ENCODE measurements around the gene USH2A.

Gene USH2A

GRCh38 chr1:215860833-215861232 lies 562.4 kb downstream of the USH2A start:
- no peak for DNase-seq
- H3K36me3 ChIP-seq = no peaks in the 10 kb centered on the region
- no peak overlapping the region for H3K4me3 ChIP-seq (ENCODE audit: low read depth, low read length)
- no peak overlapping the region for H3K27ac ChIP-seq
- H3K9me3 ChIP-seq (ENCODE audit: severe bottlenecking) = no peaks in the 10 kb centered on the region
- TF ChIP-seq, protein P1, sequence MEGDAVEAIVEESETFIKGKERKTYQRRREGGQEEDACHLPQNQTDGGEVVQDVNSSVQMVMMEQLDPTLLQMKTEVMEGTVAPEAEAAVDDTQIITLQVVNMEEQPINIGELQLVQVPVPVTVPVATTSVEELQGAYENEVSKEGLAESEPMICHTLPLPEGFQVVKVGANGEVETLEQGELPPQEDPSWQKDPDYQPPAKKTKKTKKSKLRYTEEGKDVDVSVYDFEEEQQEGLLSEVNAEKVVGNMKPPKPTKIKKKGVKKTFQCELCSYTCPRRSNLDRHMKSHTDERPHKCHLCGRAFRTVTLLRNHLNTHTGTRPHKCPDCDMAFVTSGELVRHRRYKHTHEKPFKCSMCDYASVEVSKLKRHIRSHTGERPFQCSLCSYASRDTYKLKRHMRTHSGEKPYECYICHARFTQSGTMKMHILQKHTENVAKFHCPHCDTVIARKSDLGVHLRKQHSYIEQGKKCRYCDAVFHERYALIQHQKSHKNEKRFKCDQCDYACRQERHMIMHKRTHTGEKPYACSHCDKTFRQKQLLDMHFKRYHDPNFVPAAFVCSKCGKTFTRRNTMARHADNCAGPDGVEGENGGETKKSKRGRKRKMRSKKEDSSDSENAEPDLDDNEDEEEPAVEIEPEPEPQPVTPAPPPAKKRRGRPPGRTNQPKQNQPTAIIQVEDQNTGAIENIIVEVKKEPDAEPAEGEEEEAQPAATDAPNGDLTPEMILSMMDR (IDR thresholded peaks at IDR 0.05; ENCODE audit: low read depth, low read length) = no peak
- H3K27me3 ChIP-seq (ENCODE audit: insufficient read depth, low read depth, severe bottlenecking) = no peaks in the 10 kb centered on the region

DNA sequence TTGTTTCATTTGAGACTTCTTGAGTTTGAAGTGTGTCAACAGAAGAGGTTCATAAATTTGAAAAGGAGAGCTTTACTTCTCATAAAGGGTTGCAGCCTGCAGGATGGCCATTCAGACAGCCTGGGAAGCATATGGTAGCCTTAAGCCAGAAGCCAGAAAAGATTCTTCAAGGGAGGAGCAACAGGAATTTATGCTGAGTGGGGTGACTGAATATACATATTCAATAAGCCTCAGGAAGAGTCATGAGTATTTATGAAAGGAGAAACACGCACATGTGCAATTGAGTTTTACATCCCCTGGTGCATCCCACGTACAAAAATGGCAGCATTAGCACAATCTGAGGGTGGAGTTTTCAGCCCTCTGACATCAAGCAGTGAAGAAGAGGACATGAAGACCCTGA lies 565.9 kb downstream of the USH2A start:
- DNase-seq = no peak
- peaks cover 1% of the 10 kb centered on the region for H3K9me3 ChIP-seq (ENCODE audit: severe bottlenecking)
- TF ChIP-seq, protein P1 (IDR thresholded peaks at IDR 0.05; ENCODE audit: low read depth, low read length) = no peak
- H3K36me3 ChIP-seq = no peaks in the 10 kb centered on the region
- H3K4me3 ChIP-seq (ENCODE audit: low read depth, low read length) = no peak overlapping the region
- H3K27ac ChIP-seq = no peak overlapping the region
- H3K27me3 ChIP-seq (ENCODE audit: insufficient read depth, low read depth, severe bottlenecking) = no peaks in the 10 kb centered on the region

DNA sequence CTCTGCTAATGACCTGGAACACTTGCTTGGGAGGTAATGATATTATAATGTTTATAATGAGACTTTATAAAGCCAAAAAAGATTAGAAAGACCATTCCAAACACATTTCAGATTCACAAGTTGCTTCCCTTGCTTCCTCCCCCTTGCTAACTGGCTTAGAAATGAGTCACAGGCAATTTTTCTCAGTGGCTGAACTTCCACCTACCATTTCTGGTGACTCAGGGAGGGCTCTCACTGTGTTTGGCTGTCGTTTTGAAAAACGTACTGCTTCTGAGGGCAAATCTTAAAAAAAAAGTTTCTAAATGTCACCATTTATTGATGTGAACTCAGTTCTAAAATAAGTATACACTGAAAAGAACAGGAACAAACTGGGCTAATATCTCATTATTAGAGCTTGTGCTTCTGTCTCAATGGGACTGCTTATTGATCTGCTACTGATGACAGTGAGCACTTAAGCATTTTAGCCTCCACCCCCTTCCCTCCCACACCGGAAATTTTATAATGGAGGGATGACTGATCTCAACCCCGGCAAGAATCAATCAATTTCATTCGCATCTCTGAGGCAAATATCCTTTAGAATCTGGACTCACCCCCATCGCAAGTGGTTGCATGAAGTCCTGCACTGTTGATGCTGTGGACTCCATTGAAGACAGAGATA lies 577.9 kb downstream of the USH2A start:
- DNase-seq = no peak
- Histone ChIP-seq H3K4me3 (ENCODE audit: low read depth, low read length) (no peak overlapping the region), H3K36me3 (no peaks in the 10 kb centered on the region)

GRCh38 chr1:215844777-215845176 lies 578.5 kb downstream of the USH2A start:
- TF ChIP-seq, protein P1 (IDR thresholded peaks at IDR 0.05; ENCODE audit: low read depth, low read length) = no peak
- Histone ChIP-seq H3K4me3 (ENCODE audit: low read depth, low read length) (no peak overlapping the region), H3K9me3 (ENCODE audit: severe bottlenecking) (no peaks in the 10 kb centered on the region), H3K36me3 (no peaks in the 10 kb centered on the region), H3K27me3 (ENCODE audit: insufficient read depth, low read depth, severe bottlenecking) (no peaks in the 10 kb centered on the region), H3K27ac (no peak overlapping the region)
- no peak for DNase-seq

More for the DNA sequence above, 577.9 kb downstream of the USH2A start:
- Histone ChIP-seq H3K9me3 (ENCODE audit: severe bottlenecking) (no peaks in the 10 kb centered on the region), H3K27ac (no peak overlapping the region), H3K27me3 (ENCODE audit: insufficient read depth, low read depth, severe bottlenecking) (no peaks in the 10 kb centered on the region)
- TF ChIP-seq, protein P1 (IDR thresholded peaks at IDR 0.05; ENCODE audit: low read depth, low read length) = no peak

- Histone ChIP-seq H3K27ac (no peak overlapping the region), H3K9me3 (ENCODE audit: severe bottlenecking) (no peaks in the 10 kb centered on the region), H3K36me3 (no peaks in the 10 kb centered on the region), H3K4me3 (ENCODE audit: low read depth, low read length) (no peak overlapping the region), H3K27me3 (ENCODE audit: insufficient read depth, low read depth, severe bottlenecking) (no peaks in the 10 kb centered on the region)
- no peak for DNase-seq
- TF ChIP-seq, protein P1 (IDR thresholded peaks at IDR 0.05; ENCODE audit: low read depth, low read length) = no peak
Measured at GRCh38 chr1:215844266-215844665, 579.0 kb downstream of the USH2A start.

DNA sequence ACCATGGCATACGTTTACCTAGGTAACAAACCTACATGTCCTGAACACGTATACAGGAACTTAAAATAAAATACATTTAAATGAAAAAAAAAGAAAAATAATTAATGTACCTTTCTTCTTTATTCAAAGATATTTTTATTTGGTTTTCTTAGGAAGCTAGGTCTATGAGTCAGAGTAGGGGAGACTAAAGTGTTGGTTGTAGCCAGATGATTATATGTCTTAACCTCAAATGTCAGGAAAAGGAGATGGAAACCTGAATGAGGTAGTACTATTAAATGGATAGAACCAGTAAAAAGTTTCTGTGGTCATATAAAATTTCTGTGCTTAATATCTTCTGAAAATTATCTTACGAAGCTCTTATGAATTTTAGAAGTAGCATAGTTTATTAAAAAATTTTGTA lies 580.3 kb downstream of the USH2A start:
- Histone ChIP-seq H3K36me3 (no peaks in the 10 kb centered on the region), H3K27ac (no peak overlapping the region), H3K4me3 (ENCODE audit: low read depth, low read length) (no peak overlapping the region), H3K27me3 (ENCODE audit: insufficient read depth, low read depth, severe bottlenecking) (no peaks in the 10 kb centered on the region), H3K9me3 (ENCODE audit: severe bottlenecking) (no peaks in the 10 kb centered on the region)
- TF ChIP-seq, protein P1 (IDR thresholded peaks at IDR 0.05; ENCODE audit: low read depth, low read length) = no peak
- no peak for DNase-seq

All from WERI-Rb-1 (cell line).